Urinary bladder (tissue), 4 donors: ENCODE measurements around the gene SLC1A1. TPM values are rescaled to one million over a fixed set of nuclear protein-coding genes. Genes with fewer than 3 reads are reported as not detected.

ENCODE experiments used
- DNase-seq: peaks from one replicate; pipeline ENCODE4 v3.0.0-alpha.2; 2015; ENCODE audit errors: extremely low spot score
- H3K27ac ChIP-seq: one replicate; pipeline ENCODE4 v1.5.1; 2013; ENCODE audit warnings: low read depth, mild to moderate bottlenecking, moderate library complexity
- H3K36me3 ChIP-seq: one replicate; pipeline ENCODE4 v1.6.1; 2013; ENCODE audit warnings: mild to moderate bottlenecking, moderate library complexity; ENCODE audit not compliant: insufficient read depth
- H3K4me1 ChIP-seq: one replicate; pipeline ENCODE4 v1.6.1; 2013; ENCODE audit warnings: mild to moderate bottlenecking, moderate library complexity; ENCODE audit not compliant: insufficient read depth
- H3K4me3 ChIP-seq: one replicate; pipeline ENCODE4 v1.5.1; 2013; ENCODE audit warnings: low read depth, low read length
- WGBS: extraction: QIAGEN DNeasy Blood & Tissue Kit; methylation state at CpG from one replicate; pipeline ENCODE4 v1.1.7; 2013; 5-methylcytosine and 5-hydroxymethylcytosine counted together
- polyA plus RNA-seq: library from polyadenylated mRNA; stranded (reverse); fragments of 200-250 nt; gene quantifications from one replicate; pipeline ENCODE4 v1.2.3, GENCODE V29; 2013
- total RNA-seq: library from RNA; depleted of rRNA; stranded (reverse); fragments of >200 nt; gene quantifications from one replicate; pipeline ENCODE4 v1.2.3, GENCODE V29; 2014
- donor health status: healthy with polysubstance abuse.
- donor health status: healthy.

SLC1A1 gene
- total and polyA plus RNA-seq, 2 donors: 6.9 to 7.0 TPM

GRCh38 chr9:4563105-4563504, 72.8 kb downstream of the SLC1A1 start:
- Histone ChIP-seq H3K4me3 (no peak overlapping the region), H3K27ac (no peak overlapping the region), H3K36me3 (peaks cover 1% of the 10 kb centered on the region), H3K4me1 (no peaks in the 10 kb centered on the region)
- DNase-seq: no peak
- WGBS: 89% methylated on average over 2 of the region's 2 CpGs

- DNase-seq: no peak
- WGBS: 77% methylated on average over 2 of the region's 2 CpGs
- no peak overlapping the region for H3K27ac ChIP-seq
Measured at GRCh38 chr9:4566806-4567205, 76.5 kb downstream of the SLC1A1 start.

GRCh38 chr9:4567601-4568000, 77.3 kb downstream of the SLC1A1 start:
- Histone ChIP-seq H3K4me3 (no peak overlapping the region), H3K27ac (no peak overlapping the region), H3K36me3 (peaks cover 1% of the 10 kb centered on the region), H3K4me1 (no peaks in the 10 kb centered on the region)
- DNase-seq: no peak
- 87% methylated on average over 8 of the region's 8 CpGs for whole genome bisulfite sequencing

More at GRCh38 chr9:4566806-4567205, 76.5 kb downstream of the SLC1A1 start:
- no peak overlapping the region for H3K4me3 ChIP-seq
- H3K4me1 ChIP-seq: no peaks in the 10 kb centered on the region
- peaks cover 1% of the 10 kb centered on the region for H3K36me3 ChIP-seq

GRCh38 chr9:4569101-4569500, 78.8 kb downstream of the SLC1A1 start:
- DNase-seq: no peak
- no peak overlapping the region for H3K4me3 ChIP-seq
- no peaks in the 10 kb centered on the region for H3K4me1 ChIP-seq
- no peak overlapping the region for H3K27ac ChIP-seq
- H3K36me3 ChIP-seq: peaks cover 1% of the 10 kb centered on the region

GRCh38 chr9:4572184-4572826, 82.0 kb downstream of the SLC1A1 start:
- Histone ChIP-seq H3K27ac (no peak overlapping the region), H3K4me3 (no peak overlapping the region), H3K4me1 (no peaks in the 10 kb centered on the region), H3K36me3 (no peaks in the 10 kb centered on the region)
- WGBS: 75% methylated on average over 5 of the region's 5 CpGs
- no peak for DNase-seq

- WGBS: 82% methylated on average over 4 of the region's 4 CpGs
- no peak overlapping the region for H3K4me3 ChIP-seq
Measured at GRCh38 chr9:4573176-4573575, 82.9 kb downstream of the SLC1A1 start.

GRCh38 chr9:4573634-4574389, 83.5 kb downstream of the SLC1A1 start:
- H3K4me1 ChIP-seq: no peaks in the 10 kb centered on the region
- DNase-seq: no peak
- WGBS: 73% methylated on average over 5 of the region's 5 CpGs
- H3K27ac ChIP-seq: no peak overlapping the region
- no peaks in the 10 kb centered on the region for H3K36me3 ChIP-seq
- H3K4me3 ChIP-seq: no peak overlapping the region

More at GRCh38 chr9:4573176-4573575, 82.9 kb downstream of the SLC1A1 start:
- Histone ChIP-seq H3K36me3 (no peaks in the 10 kb centered on the region), H3K4me1 (no peaks in the 10 kb centered on the region), H3K27ac (no peak overlapping the region)
- no peak for DNase-seq

GRCh38 chr9:4574657-4575243, 84.5 kb downstream of the SLC1A1 start:
- H3K4me1 ChIP-seq: no peaks in the 10 kb centered on the region
- WGBS: 93% methylated on average over 7 of the region's 7 CpGs
- H3K36me3 ChIP-seq: no peaks in the 10 kb centered on the region
- DNase-seq: no peak
- no peak overlapping the region for H3K4me3 ChIP-seq
- no peak overlapping the region for H3K27ac ChIP-seq

GRCh38 chr9:4575997-4576396, 85.7 kb downstream of the SLC1A1 start:
- Histone ChIP-seq H3K4me1 (no peaks in the 10 kb centered on the region), H3K4me3 (no peak overlapping the region), H3K36me3 (no peaks in the 10 kb centered on the region), H3K27ac (no peak overlapping the region)
- DNase-seq: no peak
- 73% methylated on average over 8 of the region's 8 CpGs for WGBS

GRCh38 chr9:4576448-4576847, 86.2 kb downstream of the SLC1A1 start:
- Histone ChIP-seq H3K4me3 (no peak overlapping the region), H3K27ac (no peak overlapping the region), H3K4me1 (no peaks in the 10 kb centered on the region), H3K36me3 (no peaks in the 10 kb centered on the region)
- WGBS: 81% methylated on average over 8 of the region's 8 CpGs
- DNase-seq: no peak

- Histone ChIP-seq H3K4me1 (no peaks in the 10 kb centered on the region), H3K36me3 (no peaks in the 10 kb centered on the region), H3K27ac (no peak overlapping the region), H3K4me3 (no peak overlapping the region)
- no peak for DNase-seq
- 73% methylated on average over 2 of the region's 2 CpGs for WGBS
Measured at GRCh38 chr9:4579001-4579400, 88.7 kb downstream of the SLC1A1 start.

GRCh38 chr9:4581035-4581760, 90.9 kb downstream of the SLC1A1 start:
- no peak for DNase-seq
- 75% methylated on average over 2 of the region's 2 CpGs for WGBS
- H3K4me3 ChIP-seq: no peak overlapping the region
- H3K4me1 ChIP-seq: no peaks in the 10 kb centered on the region
- no peaks in the 10 kb centered on the region for H3K36me3 ChIP-seq
- no peak overlapping the region for H3K27ac ChIP-seq

- DNase-seq: no peak
- Histone ChIP-seq H3K4me1 (no peaks in the 10 kb centered on the region), H3K36me3 (no peaks in the 10 kb centered on the region), H3K27ac (no peak overlapping the region), H3K4me3 (no peak overlapping the region)
- WGBS: 51% methylated on average over 1 of the region's 1 CpG
Measured at GRCh38 chr9:4581861-4582565, 91.7 kb downstream of the SLC1A1 start.
